Measurements from ENCODE around the gene SCAMP1. TPM values are rescaled to one million over a fixed set of nuclear protein-coding genes. Genes with fewer than 3 reads are reported as not detected.

Gene SCAMP1
- total RNA-seq, 2 experiments from 2014 or later, result 18.0 to 41.1 TPM

GRCh38 chr5:78328585-78329173 lies 31.7 kb upstream of the SCAMP1 start:
- no TSS peak for BruUV-seq (replicated peaks)
- CTCF ChIA-PET (ENCODE audit: unreplicated experiment), result no interaction called here

GRCh38 chr5:78331523-78332080 lies 28.8 kb upstream of the SCAMP1 start:
- Histone ChIP-seq H3K4me2 (ENCODE audit: low read length) (no peak overlapping the region), H3K4me1 (ENCODE audit: insufficient read depth, low read length, poor library complexity, severe bottlenecking) (no peaks in the 10 kb centered on the region), H3K9me3 (ENCODE audit: low read length) (no peaks in the 10 kb centered on the region), H3K27ac (ENCODE audit: low read depth, low read length, poor library complexity, severe bottlenecking) (no peak overlapping the region), H3K79me2 (ENCODE audit: insufficient read depth, low read depth, low read length) (no peaks in the 10 kb centered on the region), H3K9me2 (ENCODE audit: insufficient read depth, low read length) (no peaks in the 10 kb centered on the region), H4K20me1 (ENCODE audit: insufficient read depth, low read length) (no peaks in the 10 kb centered on the region), H3K4me3 (ENCODE audit: low read depth, low read length, poor library complexity, severe bottlenecking) (no peak overlapping the region), H3K36me3 (ENCODE audit: insufficient read depth, low read length) (no peaks in the 10 kb centered on the region), H2AFZ (ENCODE audit: low read length) (no peak overlapping the region)
- no peak for DNase-seq (ENCODE audit: low spot score)
- intact Hi-C loops (cut with micrococcal nuclease; ENCODE audit: unreplicated experiment), result no loop called here
- ChIA-PET CTCF (ENCODE audit: unreplicated experiment) (no interaction called here), POLR2A (interaction anchor here (0.6 kb wide), 1 partner anchor 196 kb away, joined by 3 read pairs; no protein-coding TSS in a partner anchor)
- BruUV-seq (replicated peaks), result no TSS peak
- TF ChIP-seq EZH2phosphoT487 (IDR thresholded peaks at IDR 0.05; ENCODE audit: borderline replicate concordance, low read depth, low read length) (no peak), CTCF (conservative IDR thresholded peaks at IDR 0.05; ENCODE audit: low read length) (no peak)

More at GRCh38 chr5:78328585-78329173, 31.7 kb upstream of the SCAMP1 start:
- POLR2A ChIA-PET, result no interaction called here
- H3K4me2 ChIP-seq (ENCODE audit: low read length), result no peak overlapping the region
- H3K9me3 ChIP-seq (ENCODE audit: low read length), result no peaks in the 10 kb centered on the region
- H2AFZ ChIP-seq (ENCODE audit: low read length), result no peak overlapping the region
- no peak overlapping the region for H3K4me3 ChIP-seq (ENCODE audit: low read depth, low read length, poor library complexity, severe bottlenecking)
- H3K9me2 ChIP-seq (ENCODE audit: insufficient read depth, low read length), result no peaks in the 10 kb centered on the region
- H3K27ac ChIP-seq (ENCODE audit: low read depth, low read length, poor library complexity, severe bottlenecking), result no peak overlapping the region
- DNase-seq (ENCODE audit: low spot score), result no peak
- TF ChIP-seq CTCF (conservative IDR thresholded peaks at IDR 0.05; ENCODE audit: low read length) (no peak), EZH2phosphoT487 (IDR thresholded peaks at IDR 0.05; ENCODE audit: borderline replicate concordance, low read depth, low read length) (no peak)
- H4K20me1 ChIP-seq (ENCODE audit: insufficient read depth, low read length), result no peaks in the 10 kb centered on the region
- H3K4me1 ChIP-seq (ENCODE audit: insufficient read depth, low read length, poor library complexity, severe bottlenecking), result no peaks in the 10 kb centered on the region
- no peaks in the 10 kb centered on the region for H3K36me3 ChIP-seq (ENCODE audit: insufficient read depth, low read length)
- no peaks in the 10 kb centered on the region for H3K79me2 ChIP-seq (ENCODE audit: insufficient read depth, low read depth, low read length)
- intact Hi-C loops (cut with micrococcal nuclease; ENCODE audit: unreplicated experiment), result no loop called here

- TF ChIP-seq CTCF (conservative IDR thresholded peaks at IDR 0.05; ENCODE audit: low read length), result no peak
- ChIA-PET CTCF (ENCODE audit: unreplicated experiment) (no interaction called here), POLR2A (interaction anchor here (0.6 kb wide), 2 partner anchors 150 to 250 kb away, joined by 3 to 10 read pairs; no protein-coding TSS in a partner anchor)
- H3K4me2 ChIP-seq (ENCODE audit: low read length), result no peak overlapping the region
- no peaks in the 10 kb centered on the region for H3K9me2 ChIP-seq (ENCODE audit: insufficient read depth, low read length)
- intact Hi-C loops (cut with micrococcal nuclease; ENCODE audit: unreplicated experiment), result no loop called here
- H3K79me2 ChIP-seq (ENCODE audit: insufficient read depth, low read depth, low read length), result no peaks in the 10 kb centered on the region
- no peak for DNase-seq (ENCODE audit: low spot score)
- no peaks in the 10 kb centered on the region for H3K4me1 ChIP-seq (ENCODE audit: insufficient read depth, low read length, poor library complexity, severe bottlenecking)
- BruUV-seq (replicated peaks), result no TSS peak
- H3K27ac ChIP-seq (ENCODE audit: low read depth, low read length, poor library complexity, severe bottlenecking), result no peak overlapping the region
- no peaks in the 10 kb centered on the region for H3K36me3 ChIP-seq (ENCODE audit: insufficient read depth, low read length)
- no peak overlapping the region for H2AFZ ChIP-seq (ENCODE audit: low read length)
- no peak overlapping the region for H3K4me3 ChIP-seq (ENCODE audit: low read depth, low read length, poor library complexity, severe bottlenecking)
- H4K20me1 ChIP-seq (ENCODE audit: insufficient read depth, low read length), result no peaks in the 10 kb centered on the region
- no peaks in the 10 kb centered on the region; the same call in 1 of the 2 replicates for H3K9me3 ChIP-seq (ENCODE audit: low read length)
Measured at GRCh38 chr5:78334811-78335210, 25.6 kb upstream of the SCAMP1 start.

All from OCI-LY7 (cell line).